Neutrophil (primary cell): Measurements from ENCODE around the gene CALCOCO1.

Source experiments
- H3K27ac ChIP-seq: fragments of 200-600 bp; sonication (generic); 2 replicates; pipeline ENCODE4 v1.5.1; 2016; ENCODE audit warnings: mild to moderate bottlenecking, moderate library complexity
- H3K27me3 ChIP-seq: fragments of 200-600 bp; sonication (generic); 2 replicates; pipeline ENCODE4 v1.6.0; 2016; ENCODE audit warnings: mild to moderate bottlenecking
- H3K36me3 ChIP-seq: fragments of 200-600 bp; sonication (generic); 2 replicates; pipeline ENCODE4 v1.5.1; 2017
- H3K4me1 ChIP-seq, 2 experiments: fragments of 200-600 bp in 1 of 2; sonication (generic) in 1 of 2; 1 replicate in 1 of 2; 2 replicates in 1 of 2; pipeline versions ENCODE4 v1.5.1 to v1.6.1; 2013 to 2016; ENCODE audit warnings: low read depth in 1 of 2, low read length in 1 of 2, mild to moderate bottlenecking in 1 of 2, moderate library complexity in 1 of 2; ENCODE audit not compliant: control insufficient read depth in 1 of 2, insufficient read depth in 1 of 2
- H3K4me3 ChIP-seq, 2 experiments: fragments of 200-600 bp in 1 of 2; sonication (generic) in 1 of 2; 1 replicate in 1 of 2; 2 replicates in 1 of 2; pipeline ENCODE4 v1.5.1; 2013 to 2016; ENCODE audit warnings: low read depth in 1 of 2, low read length in 1 of 2, mild to moderate bottlenecking in 1 of 2, moderate library complexity in 1 of 2
- H3K9me3 ChIP-seq: fragments of 200-600 bp; sonication (generic); 2 replicates; pipeline ENCODE4 v1.5.1; 2016
- TF ChIP-seq, protein P1 (sequence below): fragments of 200-600 bp; sonication (generic); IDR thresholded peaks from 2 replicates; pipeline ENCODE4 v1.5.1; 2016; ENCODE audit warnings: antibody characterized with exemption

CALCOCO1 gene

DNA sequence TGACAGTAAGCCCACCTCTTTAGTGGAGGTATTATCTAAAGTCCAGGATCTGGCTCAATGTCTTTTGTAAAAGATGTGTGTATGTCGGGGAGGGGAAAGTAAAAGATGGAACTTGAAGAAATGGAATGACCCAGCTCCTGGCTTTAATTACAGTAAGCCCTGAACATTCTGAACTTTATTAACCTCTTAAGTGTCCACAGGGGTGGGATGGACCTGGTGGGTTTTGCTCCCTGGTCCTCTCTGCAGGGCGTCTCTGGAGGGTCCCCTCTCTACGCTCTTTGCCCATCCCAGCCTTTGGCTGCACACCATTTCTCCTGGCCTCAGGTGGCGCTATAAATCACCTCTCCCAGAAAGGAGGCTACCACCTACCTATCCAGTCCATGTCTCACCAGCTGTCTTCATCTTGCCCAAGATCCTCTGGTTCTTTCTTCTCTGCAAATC is 28.2 kb upstream of the CALCOCO1 start:
- Histone ChIP-seq H3K4me1 (peaks cover 19 to 34% of the 10 kb centered on the region in 2 experiments), H3K9me3 (no peaks in the 10 kb centered on the region), H3K27ac (no peak overlapping the region), H3K36me3 (no peaks in the 10 kb centered on the region), H3K4me3 (no peak overlapping the region), H3K27me3 (peaks cover 99% of the 10 kb centered on the region)
- TF ChIP-seq, protein P1, sequence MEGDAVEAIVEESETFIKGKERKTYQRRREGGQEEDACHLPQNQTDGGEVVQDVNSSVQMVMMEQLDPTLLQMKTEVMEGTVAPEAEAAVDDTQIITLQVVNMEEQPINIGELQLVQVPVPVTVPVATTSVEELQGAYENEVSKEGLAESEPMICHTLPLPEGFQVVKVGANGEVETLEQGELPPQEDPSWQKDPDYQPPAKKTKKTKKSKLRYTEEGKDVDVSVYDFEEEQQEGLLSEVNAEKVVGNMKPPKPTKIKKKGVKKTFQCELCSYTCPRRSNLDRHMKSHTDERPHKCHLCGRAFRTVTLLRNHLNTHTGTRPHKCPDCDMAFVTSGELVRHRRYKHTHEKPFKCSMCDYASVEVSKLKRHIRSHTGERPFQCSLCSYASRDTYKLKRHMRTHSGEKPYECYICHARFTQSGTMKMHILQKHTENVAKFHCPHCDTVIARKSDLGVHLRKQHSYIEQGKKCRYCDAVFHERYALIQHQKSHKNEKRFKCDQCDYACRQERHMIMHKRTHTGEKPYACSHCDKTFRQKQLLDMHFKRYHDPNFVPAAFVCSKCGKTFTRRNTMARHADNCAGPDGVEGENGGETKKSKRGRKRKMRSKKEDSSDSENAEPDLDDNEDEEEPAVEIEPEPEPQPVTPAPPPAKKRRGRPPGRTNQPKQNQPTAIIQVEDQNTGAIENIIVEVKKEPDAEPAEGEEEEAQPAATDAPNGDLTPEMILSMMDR = no peak

DNA sequence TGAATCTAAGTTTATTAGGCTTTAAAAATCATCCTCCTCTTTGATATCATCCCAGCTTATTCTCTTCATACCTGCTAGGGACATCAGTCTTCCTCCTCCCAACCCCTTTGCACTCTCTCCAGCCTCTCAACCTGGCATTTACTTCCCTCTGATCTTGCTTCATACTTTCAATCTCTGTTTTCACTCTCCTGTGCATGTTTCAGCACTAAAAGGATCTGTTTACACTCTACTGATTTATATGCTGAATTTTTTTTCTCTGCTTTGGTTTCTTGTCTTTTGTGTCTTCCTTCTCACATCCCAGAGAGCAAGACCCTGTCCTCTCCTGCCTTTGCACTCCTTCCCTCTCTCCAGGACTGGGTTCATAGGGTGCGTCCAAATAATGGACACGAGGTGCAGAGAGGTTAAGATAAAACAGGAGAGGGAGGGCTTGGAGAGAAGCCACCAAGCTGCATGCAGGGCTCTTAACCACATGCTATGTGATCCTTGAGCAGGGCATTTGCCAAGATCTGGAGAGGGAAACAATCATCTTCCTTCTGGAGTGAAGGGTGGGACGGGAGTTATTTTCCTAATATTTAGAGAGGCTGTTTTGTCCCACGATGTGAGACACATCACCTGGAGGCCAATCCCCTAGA is 27.5 kb upstream of the CALCOCO1 start:
- Histone ChIP-seq H3K36me3 (no peaks in the 10 kb centered on the region), H3K9me3 (no peaks in the 10 kb centered on the region), H3K27me3 (peaks cover 99% of the 10 kb centered on the region), H3K4me3 (no peak overlapping the region), H3K27ac (no peak overlapping the region), H3K4me1 (peaks cover 19 to 34% of the 10 kb centered on the region in 2 experiments)
- TF ChIP-seq, protein P1 = no peak

DNA sequence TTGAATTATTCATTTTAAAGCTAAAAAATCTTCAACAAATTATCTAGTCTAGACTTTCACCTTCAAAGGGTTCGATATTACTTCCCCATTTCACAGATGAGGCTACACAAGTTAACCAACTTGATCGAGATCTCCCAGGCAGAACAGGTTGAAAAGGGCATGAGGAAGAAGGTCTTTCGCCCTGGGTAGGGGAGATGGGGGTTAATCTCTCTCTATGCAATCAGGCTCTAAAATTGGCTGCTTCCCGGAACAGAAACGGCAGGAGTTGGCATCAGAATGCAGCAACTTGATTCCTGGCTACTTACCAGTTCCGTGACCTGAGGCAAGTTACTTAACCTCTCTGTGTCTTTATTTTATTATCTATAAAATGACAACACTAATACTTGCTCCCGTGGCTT is 26.9 kb upstream of the CALCOCO1 start:
- no peak overlapping the region for H3K27ac ChIP-seq
- H3K4me1 ChIP-seq = peaks cover 19 to 34% of the 10 kb centered on the region in 2 experiments
- TF ChIP-seq, protein P1 = no peak
- H3K4me3 ChIP-seq = no peak overlapping the region
- peaks cover 99% of the 10 kb centered on the region for H3K27me3 ChIP-seq
- no peaks in the 10 kb centered on the region for H3K36me3 ChIP-seq
- no peaks in the 10 kb centered on the region for H3K9me3 ChIP-seq

DNA sequence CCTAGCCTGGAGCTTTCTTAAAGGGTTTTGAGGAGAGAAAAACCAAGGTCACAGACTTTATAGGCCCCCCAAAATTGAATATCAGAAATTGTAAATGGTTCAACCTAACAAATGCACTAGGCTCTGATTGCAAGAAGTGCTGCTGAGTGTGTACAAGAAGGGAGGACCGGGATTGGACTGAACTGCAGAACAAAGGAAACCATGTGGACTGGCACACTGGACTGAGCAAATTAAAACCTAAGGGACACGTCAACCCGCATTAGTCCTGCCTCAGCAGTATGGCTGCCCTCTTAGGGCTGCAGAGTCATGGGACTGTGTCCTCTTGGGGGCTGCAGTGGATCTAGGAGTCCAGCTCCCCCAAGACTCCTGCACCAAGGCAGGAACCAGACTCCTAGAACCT is 25.4 kb upstream of the CALCOCO1 start:
- Histone ChIP-seq H3K36me3 (no peaks in the 10 kb centered on the region), H3K27me3 (peaks cover 99% of the 10 kb centered on the region), H3K9me3 (no peaks in the 10 kb centered on the region), H3K27ac (no peak overlapping the region), H3K4me1 (peaks cover 19 to 34% of the 10 kb centered on the region in 2 experiments), H3K4me3 (no peak overlapping the region)
- TF ChIP-seq, protein P1 = no peak

DNA sequence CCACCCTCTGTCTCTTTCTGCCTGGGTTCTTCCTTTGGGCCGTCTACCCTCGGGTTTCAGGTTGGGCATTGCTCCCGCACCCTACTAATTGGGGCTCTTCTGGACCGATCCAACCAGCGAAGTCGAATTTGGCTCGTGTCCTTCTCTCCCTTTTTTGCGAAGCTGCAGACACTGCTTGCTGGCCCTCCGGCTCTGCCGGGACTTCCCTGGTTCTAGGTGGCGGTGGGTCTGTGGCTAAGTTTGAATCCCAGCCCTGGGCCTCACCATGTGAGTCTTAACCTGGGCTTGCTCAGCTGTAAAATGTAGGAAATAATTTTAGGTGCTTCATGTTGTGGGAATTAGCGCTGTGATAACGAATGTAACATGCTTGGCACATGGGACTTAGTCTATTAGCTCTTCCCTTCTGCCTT is 24.9 kb upstream of the CALCOCO1 start:
- no peak overlapping the region for H3K4me3 ChIP-seq
- no peaks in the 10 kb centered on the region for H3K9me3 ChIP-seq
- H3K36me3 ChIP-seq = no peaks in the 10 kb centered on the region
- H3K4me1 ChIP-seq = peaks cover 19 to 35% of the 10 kb centered on the region in 2 experiments
- H3K27me3 ChIP-seq = peaks cover 99% of the 10 kb centered on the region
- TF ChIP-seq, protein P1 = no peak
- H3K27ac ChIP-seq = no peak overlapping the region
